ENCODE results near the gene DUSP28.

DUSP28 gene

DNA sequence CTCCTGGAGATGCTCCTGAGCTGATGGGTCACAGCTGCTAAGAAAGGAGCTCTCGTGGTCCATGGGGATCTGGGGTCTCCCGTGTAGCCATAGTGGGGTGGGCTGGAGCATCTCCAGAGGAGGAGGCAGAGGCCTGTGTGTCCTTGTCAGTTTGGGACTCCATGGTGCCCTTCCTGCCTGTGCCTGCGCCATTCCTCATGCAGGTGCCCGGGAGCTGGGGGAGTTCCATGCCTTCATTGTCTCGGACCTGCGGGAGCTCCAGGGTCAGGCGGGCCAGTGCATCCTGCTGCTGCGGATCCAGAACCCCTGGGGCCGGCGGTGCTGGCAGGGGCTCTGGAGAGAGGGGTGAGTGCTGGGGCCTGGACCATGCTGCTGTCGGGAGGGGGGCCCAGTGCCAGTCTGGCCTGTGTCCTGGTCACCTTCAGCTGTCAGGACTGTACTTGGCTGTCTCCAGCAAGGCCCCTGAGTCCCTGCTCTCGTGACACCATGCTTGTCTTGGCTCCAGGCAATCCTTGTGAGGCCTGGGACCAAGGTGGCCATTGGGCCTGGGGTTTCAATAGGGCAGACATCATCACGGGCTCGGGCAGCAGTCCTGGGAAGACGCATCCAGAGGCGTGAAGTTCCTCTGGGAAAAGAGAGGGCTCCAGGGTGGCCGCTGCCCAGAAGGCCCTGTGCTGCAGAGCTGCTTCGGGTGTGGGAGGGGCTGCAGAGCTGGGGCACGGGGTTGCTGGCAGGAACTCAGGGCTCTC, 33.7 kb downstream of the DUSP28 start:
- CTCF ChIA-PET = interaction anchor here (1.1 to 1.2 kb wide), 2 partner anchors 27 to 80 kb away, joined by 3 to 7 read pairs; no protein-coding TSS in a partner anchor
- TF ChIP-seq, protein P1, sequence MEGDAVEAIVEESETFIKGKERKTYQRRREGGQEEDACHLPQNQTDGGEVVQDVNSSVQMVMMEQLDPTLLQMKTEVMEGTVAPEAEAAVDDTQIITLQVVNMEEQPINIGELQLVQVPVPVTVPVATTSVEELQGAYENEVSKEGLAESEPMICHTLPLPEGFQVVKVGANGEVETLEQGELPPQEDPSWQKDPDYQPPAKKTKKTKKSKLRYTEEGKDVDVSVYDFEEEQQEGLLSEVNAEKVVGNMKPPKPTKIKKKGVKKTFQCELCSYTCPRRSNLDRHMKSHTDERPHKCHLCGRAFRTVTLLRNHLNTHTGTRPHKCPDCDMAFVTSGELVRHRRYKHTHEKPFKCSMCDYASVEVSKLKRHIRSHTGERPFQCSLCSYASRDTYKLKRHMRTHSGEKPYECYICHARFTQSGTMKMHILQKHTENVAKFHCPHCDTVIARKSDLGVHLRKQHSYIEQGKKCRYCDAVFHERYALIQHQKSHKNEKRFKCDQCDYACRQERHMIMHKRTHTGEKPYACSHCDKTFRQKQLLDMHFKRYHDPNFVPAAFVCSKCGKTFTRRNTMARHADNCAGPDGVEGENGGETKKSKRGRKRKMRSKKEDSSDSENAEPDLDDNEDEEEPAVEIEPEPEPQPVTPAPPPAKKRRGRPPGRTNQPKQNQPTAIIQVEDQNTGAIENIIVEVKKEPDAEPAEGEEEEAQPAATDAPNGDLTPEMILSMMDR (IDR thresholded peaks at IDR 0.05; ENCODE audit: insufficient read depth, low read length, missing control alignments) = no peak
- H3K4me3 ChIP-seq (ENCODE audit: low read depth, low read length) = no peak overlapping the region
- DNase-seq (ENCODE audit: low read depth, low spot score) = no peak
- POLR2A ChIA-PET = interaction anchor here (0.6 kb wide), 1 partner anchor 21 kb away, joined by 3 read pairs; no protein-coding TSS in a partner anchor

DNA sequence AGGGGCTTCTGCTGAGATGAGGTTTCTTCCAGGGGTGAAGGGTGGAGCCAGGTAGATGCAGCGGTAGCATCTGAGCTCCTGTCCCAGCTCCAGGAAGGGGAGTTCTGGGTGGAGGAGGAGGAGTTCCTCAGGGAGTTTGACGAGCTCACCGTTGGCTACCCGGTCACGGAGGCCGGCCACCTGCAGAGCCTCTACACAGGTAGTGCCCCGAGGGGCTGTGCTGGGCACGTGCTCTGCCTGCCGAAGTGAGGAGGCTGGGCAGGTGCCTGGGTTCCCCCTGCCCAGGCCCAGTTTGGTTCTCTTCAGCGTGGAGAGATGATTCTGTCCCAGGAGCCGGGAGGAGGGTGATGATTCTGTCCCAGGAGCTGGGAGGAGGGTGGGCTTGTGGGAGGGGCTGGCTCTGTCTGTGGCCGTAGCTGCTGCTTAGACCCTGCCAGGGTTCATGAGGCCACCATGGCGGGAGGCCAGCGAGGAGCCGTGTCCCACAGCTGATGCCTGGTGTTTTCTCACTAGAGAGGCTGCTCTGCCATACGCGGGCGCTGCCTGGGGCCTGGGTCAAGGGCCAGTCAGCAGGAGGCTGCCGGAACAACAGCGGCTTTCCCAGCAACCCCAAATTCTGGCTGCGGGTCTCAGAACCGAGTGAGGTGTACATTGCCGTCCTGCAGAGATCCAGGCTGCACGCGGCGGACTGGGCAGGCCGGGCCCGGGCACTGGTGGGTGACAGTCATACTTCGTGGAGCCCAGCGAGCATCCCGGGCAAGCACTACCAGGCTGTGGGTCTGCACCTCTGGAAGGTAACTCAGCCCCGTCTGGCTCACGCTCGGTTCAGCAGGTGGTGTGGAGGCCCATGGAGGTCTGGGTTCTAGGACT, 34.6 kb downstream of the DUSP28 start:
- TF ChIP-seq, protein P1 (IDR thresholded peaks at IDR 0.05; ENCODE audit: insufficient read depth, low read length, missing control alignments) = no peak
- H3K4me3 ChIP-seq (ENCODE audit: low read depth, low read length) = no peak overlapping the region
- DNase-seq (ENCODE audit: low read depth, low spot score) = no peak
- POLR2A ChIA-PET = interaction anchor here (0.6 kb wide), 1 partner anchor 22 kb away, joined by 3 read pairs; no protein-coding TSS in a partner anchor
- CTCF ChIA-PET = interaction anchor here (1.1 to 1.2 kb wide), 2 partner anchors 28 to 81 kb away, joined by 3 to 7 read pairs; no protein-coding TSS in a partner anchor

DNA sequence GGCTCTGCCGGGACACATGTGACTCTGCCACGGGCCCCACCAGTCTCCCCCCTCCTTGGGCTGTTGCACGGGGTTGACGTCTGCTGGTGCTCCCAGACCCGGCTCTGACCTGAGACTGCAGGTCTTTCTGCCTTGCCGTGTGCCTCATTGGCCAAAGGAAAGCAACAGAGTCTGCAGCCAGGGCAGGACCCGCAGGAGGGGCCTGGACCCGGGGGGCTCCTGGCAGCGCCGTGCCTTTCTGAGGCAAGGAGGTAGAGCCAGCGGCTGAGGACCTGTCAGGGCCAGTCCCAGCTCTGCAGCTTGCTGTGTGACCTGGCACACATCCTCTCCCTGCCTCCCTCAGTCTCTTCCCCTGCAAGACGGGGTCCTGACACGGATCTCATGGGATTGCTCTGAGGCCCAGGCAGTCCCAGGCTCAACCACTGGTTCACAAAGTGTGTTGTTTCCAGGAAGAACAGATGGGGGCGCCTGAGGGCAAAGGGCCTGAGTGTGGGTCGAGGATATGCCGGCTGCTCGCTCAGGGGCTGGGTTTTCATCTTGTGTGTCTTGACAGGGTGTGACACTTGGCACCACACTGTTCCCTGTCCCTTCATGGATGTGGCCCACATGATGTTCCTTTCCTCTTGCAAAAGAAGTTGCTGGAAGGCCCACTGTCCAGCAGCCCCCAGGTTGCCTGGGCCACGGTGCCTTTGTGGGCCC, 35.4 kb downstream of the DUSP28 start:
- CTCF ChIA-PET = interaction anchor here (1.3 kb wide), 1 partner anchor 9 kb away, joined by 4 read pairs; the partner anchor contains the start of gene CAPN10
- DNase-seq (ENCODE audit: low read depth, low spot score) = no peak

DNA sequence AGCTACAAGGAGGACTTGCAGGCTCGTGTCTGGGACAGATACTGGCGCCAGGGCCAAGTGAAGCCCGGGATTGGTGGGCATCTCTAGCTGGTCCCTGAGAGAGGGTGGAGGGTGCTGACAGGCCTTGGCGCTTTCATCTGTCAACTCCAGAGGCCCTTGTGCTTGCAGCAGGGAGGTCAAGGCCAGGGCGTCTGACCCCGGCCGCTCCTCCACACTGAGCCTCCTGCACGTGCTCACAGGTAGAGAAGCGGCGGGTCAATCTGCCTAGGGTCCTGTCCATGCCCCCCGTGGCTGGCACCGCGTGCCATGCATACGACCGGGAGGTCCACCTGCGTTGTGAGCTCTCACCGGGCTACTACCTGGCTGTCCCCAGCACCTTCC, 35.9 kb downstream of the DUSP28 start:
- POLR2A ChIA-PET = no interaction called here
- TF ChIP-seq, protein P1 (IDR thresholded peaks at IDR 0.05; ENCODE audit: insufficient read depth, low read length, missing control alignments) = no peak
- no peak overlapping the region for H3K4me3 ChIP-seq (ENCODE audit: low read depth, low read length)
- DNase-seq (ENCODE audit: low read depth, low spot score) = no peak
- CTCF ChIA-PET = interaction anchor here (1.3 kb wide), 1 partner anchor 9 kb away, joined by 4 read pairs; the partner anchor contains the start of gene CAPN10

More for the DNA sequence above, 35.4 kb downstream of the DUSP28 start:
- POLR2A ChIA-PET = no interaction called here
- TF ChIP-seq, protein P1 (IDR thresholded peaks at IDR 0.05; ENCODE audit: insufficient read depth, low read length, missing control alignments) = peak; percentile 23
- H3K4me3 ChIP-seq (ENCODE audit: low read depth, low read length) = no peak overlapping the region

DNA sequence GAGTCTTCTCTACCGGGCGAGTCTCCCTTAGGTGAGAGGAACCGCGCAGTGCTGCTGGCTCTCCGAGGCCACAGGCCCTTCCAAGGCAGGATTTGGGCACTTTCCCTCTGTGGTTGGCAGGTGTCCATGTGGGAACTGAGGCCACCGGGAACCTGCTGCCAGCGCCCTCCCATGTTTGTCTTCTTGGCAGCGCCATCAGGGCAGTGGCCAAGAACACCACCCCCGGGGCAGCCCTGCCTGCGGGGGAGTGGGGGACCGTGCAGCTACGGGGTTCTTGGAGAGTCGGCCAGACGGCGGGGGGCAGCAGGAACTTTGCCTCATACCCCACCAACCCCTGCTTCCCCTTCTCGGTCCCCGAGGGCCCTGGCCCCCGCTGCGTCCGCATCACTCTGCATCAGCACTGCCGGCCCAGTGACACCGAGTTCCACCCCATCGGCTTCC, 36.4 kb downstream of the DUSP28 start:
- CTCF ChIA-PET = interaction anchor here (1.3 kb wide), 2 partner anchors 10 to 83 kb away, joined by 4 read pairs; partner anchors contain the start of gene CAPN10
- H3K4me3 ChIP-seq (ENCODE audit: low read depth, low read length) = no peak overlapping the region
- POLR2A ChIA-PET = no interaction called here
- no peak for DNase-seq (ENCODE audit: low read depth, low spot score)
- TF ChIP-seq, protein P1 (IDR thresholded peaks at IDR 0.05; ENCODE audit: insufficient read depth, low read length, missing control alignments) = no peak
